Cardiac muscle cell (in vitro differentiated cells and primary cell): Measurements from ENCODE around the gene HK1. TPM values are rescaled to one million over a fixed set of nuclear protein-coding genes. Genes with fewer than 3 reads are reported as not detected.
A peak's percentile ranks its signal among the peaks of the same experiment; 100 is the strongest.

ENCODE experiments used
- DNase-seq, 2 donors: peaks; one replicate each; pipeline versions ENCODE4 v3.0.0 to v3.0.0-alpha.2; 2010 to 2017; ENCODE audit warnings: low read depth in 1 of 2, low spot score in 1 of 2
- H3K27ac ChIP-seq: fragments of 200-600 bp; sonication (generic); 2 replicates; pipeline ENCODE4 v1.5.1; 2016
- H3K27me3 ChIP-seq: fragments of 200-600 bp; sonication (generic); 2 replicates; pipeline ENCODE4 v1.6.0; 2016; ENCODE audit warnings: control low read depth
- H3K36me3 ChIP-seq: fragments of 200-600 bp; sonication (generic); 2 replicates; pipeline ENCODE4 v1.5.1; 2016; ENCODE audit warnings: control low read depth
- H3K4me1 ChIP-seq: fragments of 200-600 bp; sonication (generic); 2 replicates; pipeline ENCODE4 v1.8.1; 2017; ENCODE audit warnings: low read depth, mild to moderate bottlenecking, mixed run types
- H3K4me3 ChIP-seq: fragments of 200-600 bp; sonication (generic); 2 replicates; pipeline ENCODE4 v1.5.1; 2016; ENCODE audit warnings: mild to moderate bottlenecking
- H3K9me3 ChIP-seq: fragments of 200-600 bp; sonication (generic); 2 replicates; pipeline ENCODE4 v1.5.1; 2017; ENCODE audit warnings: low read depth, mild to moderate bottlenecking, control low read depth
- CTCF ChIP-seq: IDR thresholded peaks from 2 replicates; pipeline ENCODE4 v1.5.1; 2012; ENCODE audit warnings: low read depth, mild to moderate bottlenecking, low read length
- polyA plus RNA-seq: library from polyadenylated mRNA; unstranded; fragments of >200 nt; fragmentation: Nextera tagmentation; extraction: Ambion mirVana; gene quantifications from 2 replicates; pipeline ENCODE4 v1.2.1, GENCODE V29; 2016
- total RNA-seq: library from RNA; depleted of rRNA; stranded (reverse); fragments of >200 nt; gene quantifications from 2 replicates; pipeline ENCODE4 v1.2.3, GENCODE V29; 2016

HK1 gene
- total and polyA plus RNA-seq, 2 experiments from 2014 or later: 324 to 347 TPM

GRCh38 chr10:69421611-69422308 is 143.5 kb downstream of the HK1 start:
- no peak overlapping the region for H3K27ac ChIP-seq
- peaks cover 3% of the 10 kb centered on the region for H3K4me1 ChIP-seq
- DNase-seq: peak in 1 of 2 donors; percentile 88
- H3K27me3 ChIP-seq: no peaks in the 10 kb centered on the region
- no peak for TF ChIP-seq CTCF
- H3K36me3 ChIP-seq: no peaks in the 10 kb centered on the region
- no peaks in the 10 kb centered on the region for H3K9me3 ChIP-seq
- no peak overlapping the region for H3K4me3 ChIP-seq

GRCh38 chr10:69422676-69423075 is 144.4 kb downstream of the HK1 start:
- DNase-seq: no peak
- Histone ChIP-seq H3K4me1 (peaks cover 3% of the 10 kb centered on the region), H3K9me3 (no peaks in the 10 kb centered on the region), H3K36me3 (no peaks in the 10 kb centered on the region), H3K27ac (no peak overlapping the region), H3K27me3 (no peaks in the 10 kb centered on the region), H3K4me3 (no peak overlapping the region)
- TF ChIP-seq CTCF: no peak

GRCh38 chr10:69425041-69425440 is 146.7 kb downstream of the HK1 start:
- no peaks in the 10 kb centered on the region for H3K9me3 ChIP-seq
- H3K4me3 ChIP-seq: no peak overlapping the region
- peaks cover 10% of the 10 kb centered on the region for H3K4me1 ChIP-seq
- no peak overlapping the region for H3K27ac ChIP-seq
- H3K36me3 ChIP-seq: no peaks in the 10 kb centered on the region
- H3K27me3 ChIP-seq: no peaks in the 10 kb centered on the region
- DNase-seq: no peak
- TF ChIP-seq CTCF: no peak

- Histone ChIP-seq H3K36me3 (no peaks in the 10 kb centered on the region), H3K27me3 (no peaks in the 10 kb centered on the region), H3K4me3 (no peak overlapping the region), H3K4me1 (peaks cover 10% of the 10 kb centered on the region), H3K27ac (no peak overlapping the region), H3K9me3 (no peaks in the 10 kb centered on the region)
- no peak for TF ChIP-seq CTCF
- DNase-seq: no peak
These were observed 147.4 kb downstream of the HK1 start for GRCh38 chr10:69425511-69426298.

GRCh38 chr10:69426376-69426727 is 148.1 kb downstream of the HK1 start:
- DNase-seq: no peak
- Histone ChIP-seq H3K27ac (no peak overlapping the region), H3K36me3 (no peaks in the 10 kb centered on the region), H3K4me1 (peaks cover 10% of the 10 kb centered on the region), H3K9me3 (no peaks in the 10 kb centered on the region), H3K4me3 (no peak overlapping the region), H3K27me3 (no peaks in the 10 kb centered on the region)
- no peak for TF ChIP-seq CTCF
